Measurements from ENCODE around the gene RPTOR. TPM values are rescaled to one million over a fixed set of nuclear protein-coding genes. Genes with fewer than 3 reads are reported as not detected.

RPTOR gene
- total RNA-seq, 2 experiments from 2014 or later: 48.1 to 87.8 TPM

DNA sequence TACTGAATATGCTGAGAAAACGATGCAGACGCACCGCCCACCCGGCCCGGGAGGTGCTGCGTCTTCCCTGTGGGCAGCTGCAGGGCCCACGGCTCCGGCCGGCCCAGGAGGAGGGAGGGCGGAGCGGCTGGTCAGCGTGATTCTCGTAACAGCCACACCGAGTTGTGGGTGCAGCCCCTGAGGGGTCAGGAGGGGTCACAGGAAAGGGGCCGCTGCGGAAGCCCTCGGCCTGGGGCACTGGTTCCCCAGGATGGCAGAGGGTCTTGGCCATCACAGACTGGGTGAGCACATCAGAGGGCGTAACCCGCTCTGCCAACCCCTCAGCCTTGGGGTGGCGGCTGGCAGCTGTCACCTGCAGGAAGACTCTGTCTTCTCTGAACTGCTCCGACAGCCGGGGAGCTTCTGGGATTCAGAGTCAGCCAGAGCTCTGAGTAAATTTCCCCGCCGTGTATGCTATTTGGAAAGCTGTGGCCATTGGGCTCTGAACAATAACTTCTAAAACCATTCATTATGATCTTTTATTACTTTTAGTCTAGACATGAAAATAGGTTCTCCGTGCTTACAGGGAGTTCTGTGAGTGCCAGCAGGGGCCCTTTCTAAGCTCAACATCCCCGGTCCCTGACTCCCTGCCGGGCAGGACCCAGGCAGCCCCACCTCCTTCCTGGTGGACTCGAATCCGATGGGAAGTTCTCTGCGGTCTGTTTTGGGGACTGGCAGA is 359.6 kb downstream of the RPTOR start:
- Histone ChIP-seq H3K27ac (ENCODE audit: low read depth, low read length, poor library complexity, severe bottlenecking) (no peak overlapping the region), H3K9me2 (ENCODE audit: insufficient read depth, low read length) (no peaks in the 10 kb centered on the region), H3K4me3 (ENCODE audit: low read depth, low read length, poor library complexity, severe bottlenecking) (no peak overlapping the region), H2AFZ (ENCODE audit: low read length) (no peak overlapping the region), H3K4me2 (ENCODE audit: low read length) (no peak overlapping the region), H3K9me3 (ENCODE audit: low read length) (no peaks in the 10 kb centered on the region), H4K20me1 (ENCODE audit: insufficient read depth, low read length) (no peaks in the 10 kb centered on the region), H3K36me3 (ENCODE audit: insufficient read depth, low read length) (peaks cover 41% of the 10 kb centered on the region; the same call in 1 of the 2 replicates), H3K79me2 (ENCODE audit: insufficient read depth, low read depth, low read length) (no peaks in the 10 kb centered on the region), H3K4me1 (ENCODE audit: insufficient read depth, low read length, poor library complexity, severe bottlenecking) (no peaks in the 10 kb centered on the region)
- TF ChIP-seq EZH2phosphoT487 (IDR thresholded peaks at IDR 0.05; ENCODE audit: borderline replicate concordance, low read depth, low read length): no peak
- TF ChIP-seq, protein P1, sequence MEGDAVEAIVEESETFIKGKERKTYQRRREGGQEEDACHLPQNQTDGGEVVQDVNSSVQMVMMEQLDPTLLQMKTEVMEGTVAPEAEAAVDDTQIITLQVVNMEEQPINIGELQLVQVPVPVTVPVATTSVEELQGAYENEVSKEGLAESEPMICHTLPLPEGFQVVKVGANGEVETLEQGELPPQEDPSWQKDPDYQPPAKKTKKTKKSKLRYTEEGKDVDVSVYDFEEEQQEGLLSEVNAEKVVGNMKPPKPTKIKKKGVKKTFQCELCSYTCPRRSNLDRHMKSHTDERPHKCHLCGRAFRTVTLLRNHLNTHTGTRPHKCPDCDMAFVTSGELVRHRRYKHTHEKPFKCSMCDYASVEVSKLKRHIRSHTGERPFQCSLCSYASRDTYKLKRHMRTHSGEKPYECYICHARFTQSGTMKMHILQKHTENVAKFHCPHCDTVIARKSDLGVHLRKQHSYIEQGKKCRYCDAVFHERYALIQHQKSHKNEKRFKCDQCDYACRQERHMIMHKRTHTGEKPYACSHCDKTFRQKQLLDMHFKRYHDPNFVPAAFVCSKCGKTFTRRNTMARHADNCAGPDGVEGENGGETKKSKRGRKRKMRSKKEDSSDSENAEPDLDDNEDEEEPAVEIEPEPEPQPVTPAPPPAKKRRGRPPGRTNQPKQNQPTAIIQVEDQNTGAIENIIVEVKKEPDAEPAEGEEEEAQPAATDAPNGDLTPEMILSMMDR (conservative IDR thresholded peaks at IDR 0.05; ENCODE audit: low read length): no peak
- ChIA-PET CTCF (ENCODE audit: unreplicated experiment) (no interaction called here), POLR2A (no interaction called here)
- no TSS peak for BruUV-seq (replicated peaks)
- intact Hi-C loops (cut with micrococcal nuclease; ENCODE audit: unreplicated experiment): no loop called here
- no peak for DNase-seq (ENCODE audit: low spot score)

DNA sequence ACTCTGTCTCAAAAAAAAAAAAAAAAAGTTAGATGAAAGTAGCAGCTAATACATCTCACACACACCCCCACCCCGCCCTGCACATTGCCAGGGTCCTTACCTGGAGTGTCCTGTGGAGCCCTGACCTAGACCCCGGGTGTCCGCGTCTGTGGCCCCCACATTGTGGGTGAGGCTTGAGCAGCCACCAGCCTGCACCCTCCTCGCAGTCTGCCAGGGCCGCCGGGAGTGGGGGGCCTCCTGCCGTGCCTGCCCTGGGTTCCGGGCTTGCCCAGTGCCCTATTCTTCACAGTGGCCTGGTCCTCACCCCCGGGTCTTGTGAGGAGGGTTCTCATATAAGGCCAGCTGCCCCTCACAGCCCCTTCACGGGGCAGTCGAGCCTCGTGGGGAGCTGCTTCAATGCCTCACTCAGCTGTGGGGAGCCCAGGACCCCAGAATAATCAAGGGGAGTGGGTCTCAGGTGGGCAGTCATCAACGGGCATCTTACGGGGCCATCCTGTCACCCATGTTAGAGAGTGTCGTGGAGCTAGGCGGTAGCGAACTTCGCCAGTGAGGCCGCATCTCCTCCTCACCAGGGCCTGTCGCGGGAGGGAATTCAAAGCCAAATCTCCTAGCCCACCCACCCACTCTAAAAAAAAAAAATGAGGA is 361.1 kb downstream of the RPTOR start:
- ChIA-PET CTCF (ENCODE audit: unreplicated experiment) (no interaction called here), POLR2A (interaction anchor here (0.7 kb wide), 1 partner anchor 440 kb away, joined by 4 read pairs; no protein-coding TSS in a partner anchor)
- H3K27ac ChIP-seq (ENCODE audit: low read depth, low read length, poor library complexity, severe bottlenecking): no peak overlapping the region
- peaks cover 44% of the 10 kb centered on the region for H3K36me3 ChIP-seq (ENCODE audit: insufficient read depth, low read length)
- no peak overlapping the region for H3K4me3 ChIP-seq (ENCODE audit: low read depth, low read length, poor library complexity, severe bottlenecking)
- no peaks in the 10 kb centered on the region for H3K79me2 ChIP-seq (ENCODE audit: insufficient read depth, low read depth, low read length)
- BruUV-seq (replicated peaks): no TSS peak
- no peak overlapping the region for H3K4me2 ChIP-seq (ENCODE audit: low read length)
- H4K20me1 ChIP-seq (ENCODE audit: insufficient read depth, low read length): no peaks in the 10 kb centered on the region
- no peaks in the 10 kb centered on the region for H3K4me1 ChIP-seq (ENCODE audit: insufficient read depth, low read length, poor library complexity, severe bottlenecking)
- TF ChIP-seq, protein P1 (conservative IDR thresholded peaks at IDR 0.05; ENCODE audit: low read length): no peak
- no peak for TF ChIP-seq EZH2phosphoT487 (IDR thresholded peaks at IDR 0.05; ENCODE audit: borderline replicate concordance, low read depth, low read length)
- H3K9me2 ChIP-seq (ENCODE audit: insufficient read depth, low read length): no peaks in the 10 kb centered on the region
- intact Hi-C loops (cut with micrococcal nuclease; ENCODE audit: unreplicated experiment): no loop called here
- no peaks in the 10 kb centered on the region for H3K9me3 ChIP-seq (ENCODE audit: low read length)
- no peak overlapping the region for H2AFZ ChIP-seq (ENCODE audit: low read length)
- no peak for DNase-seq (ENCODE audit: low spot score)

All from OCI-LY7 (cell line).